Measurements from ENCODE around the gene NEGR1.

DNA sequence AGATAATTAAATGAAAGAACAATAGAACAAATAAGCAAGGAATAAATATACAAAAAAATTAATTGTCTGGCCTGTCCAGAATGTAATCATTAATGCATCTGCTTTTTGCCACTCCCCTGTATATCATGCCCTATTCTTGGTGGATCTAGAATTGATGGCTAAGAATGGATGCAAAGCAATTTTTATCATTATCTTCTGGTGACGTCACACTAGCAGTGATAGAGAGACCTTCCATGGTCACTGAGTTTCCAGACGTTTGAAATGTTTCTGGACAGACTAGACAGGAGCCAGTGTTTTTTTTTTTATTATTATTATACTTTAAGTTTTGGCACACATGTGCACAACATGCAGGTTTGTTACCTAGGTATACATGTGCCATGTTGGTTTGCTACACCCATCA is 563.0 kb downstream of the NEGR1 start:
- TF ChIP-seq, protein P1, sequence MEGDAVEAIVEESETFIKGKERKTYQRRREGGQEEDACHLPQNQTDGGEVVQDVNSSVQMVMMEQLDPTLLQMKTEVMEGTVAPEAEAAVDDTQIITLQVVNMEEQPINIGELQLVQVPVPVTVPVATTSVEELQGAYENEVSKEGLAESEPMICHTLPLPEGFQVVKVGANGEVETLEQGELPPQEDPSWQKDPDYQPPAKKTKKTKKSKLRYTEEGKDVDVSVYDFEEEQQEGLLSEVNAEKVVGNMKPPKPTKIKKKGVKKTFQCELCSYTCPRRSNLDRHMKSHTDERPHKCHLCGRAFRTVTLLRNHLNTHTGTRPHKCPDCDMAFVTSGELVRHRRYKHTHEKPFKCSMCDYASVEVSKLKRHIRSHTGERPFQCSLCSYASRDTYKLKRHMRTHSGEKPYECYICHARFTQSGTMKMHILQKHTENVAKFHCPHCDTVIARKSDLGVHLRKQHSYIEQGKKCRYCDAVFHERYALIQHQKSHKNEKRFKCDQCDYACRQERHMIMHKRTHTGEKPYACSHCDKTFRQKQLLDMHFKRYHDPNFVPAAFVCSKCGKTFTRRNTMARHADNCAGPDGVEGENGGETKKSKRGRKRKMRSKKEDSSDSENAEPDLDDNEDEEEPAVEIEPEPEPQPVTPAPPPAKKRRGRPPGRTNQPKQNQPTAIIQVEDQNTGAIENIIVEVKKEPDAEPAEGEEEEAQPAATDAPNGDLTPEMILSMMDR (IDR thresholded peaks at IDR 0.05): no peak
- no peak for TF ChIP-seq POLR2A (IDR thresholded peaks at IDR 0.05)

All from upper lobe of left lung (tissue), 4 donors.